Stimulated activated CD8-positive, alpha-beta memory T cell treated with anti-CD3 and anti-CD28 coated beads, Interleukin-15, amount 100 ng/mL, for 24 hours (primary cell): Measurements from ENCODE around the gene KIAA2012.

ENCODE experiments used
- DNase-seq: peaks from one replicate; pipeline ENCODE4 v3.0.0-alpha.2; 2020; ENCODE audit warnings: low read depth

Gene KIAA2012

DNA sequence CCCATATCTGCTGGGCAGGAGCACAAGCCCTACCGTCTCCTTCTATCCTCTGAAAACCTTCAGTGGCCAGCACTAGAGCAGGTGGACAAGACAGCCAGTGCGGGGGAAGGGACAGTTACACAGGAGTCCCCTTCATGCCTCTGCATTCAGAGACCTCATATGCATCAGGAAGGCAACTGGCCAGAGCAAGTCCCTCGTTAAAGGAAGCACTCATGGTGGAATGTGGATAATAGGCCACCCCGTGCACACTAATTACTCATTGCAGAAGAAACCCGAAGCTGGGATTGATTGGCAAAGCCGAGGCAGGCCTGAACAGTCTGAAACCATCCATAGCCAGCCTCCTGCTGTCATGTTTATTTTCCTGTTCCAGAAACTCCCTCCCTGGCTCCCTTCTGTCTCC lies 11.2 kb downstream of the KIAA2012 start:
- no peak for DNase-seq

- no peak for DNase-seq
Observed at GRCh38 chr2:202088777-202089176, 15.7 kb downstream of the KIAA2012 start.

DNA sequence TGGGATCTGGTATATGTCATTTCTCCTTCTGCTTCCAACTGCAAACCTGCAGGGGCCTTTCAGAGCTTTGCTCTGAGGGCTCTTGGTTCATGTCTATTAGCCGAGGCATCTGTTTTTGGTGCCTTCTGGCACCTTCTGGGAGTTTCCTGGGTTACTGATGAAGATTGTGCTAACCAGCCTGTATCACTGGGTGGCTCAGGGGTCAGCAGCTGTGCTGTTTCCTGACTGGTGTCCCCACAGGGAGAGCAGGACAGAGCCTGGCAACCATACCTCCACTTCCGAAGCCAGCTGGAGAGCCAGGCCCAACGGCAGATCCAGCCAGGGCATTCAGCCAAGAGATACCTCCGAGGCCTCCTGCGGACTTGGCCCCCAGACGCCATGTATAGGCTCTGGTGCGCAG lies 17.5 kb downstream of the KIAA2012 start:
- no peak for DNase-seq

- no peak for DNase-seq
Observed at GRCh38 chr2:202091476-202091875, 18.4 kb downstream of the KIAA2012 start.

DNA sequence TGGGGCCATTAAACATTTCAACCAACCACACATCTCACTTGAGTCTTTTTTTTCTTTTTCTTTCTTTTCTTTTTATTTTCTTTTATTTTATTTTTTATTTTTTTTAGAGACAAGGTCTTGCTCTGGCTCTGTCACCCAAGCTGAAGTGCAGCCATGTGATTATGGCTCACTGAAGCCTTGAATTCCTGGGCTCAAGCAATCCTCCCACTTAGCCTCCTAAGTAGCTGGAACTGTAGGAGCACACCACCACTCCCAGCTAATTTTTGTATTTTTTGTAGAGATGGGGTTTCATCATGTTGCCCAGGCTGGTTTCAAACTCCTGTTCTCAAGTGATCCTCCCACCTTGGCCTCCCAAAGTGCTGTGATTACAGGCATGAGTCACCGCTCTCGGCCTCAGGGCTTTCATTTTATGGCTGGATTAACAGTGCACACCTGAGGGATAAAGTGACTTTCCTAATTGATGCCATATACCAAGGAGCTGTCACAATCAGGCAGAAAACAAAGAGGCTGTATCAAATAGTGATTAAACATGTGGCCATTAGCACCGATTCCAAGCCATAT lies 21.5 kb downstream of the KIAA2012 start:
- no peak for DNase-seq

GRCh38 chr2:202095235-202095634 lies 22.2 kb downstream of the KIAA2012 start:
- DNase-seq, result no peak

GRCh38 chr2:202096736-202097135 lies 23.7 kb downstream of the KIAA2012 start:
- DNase-seq, result no peak

- DNase-seq, result no peak
Observed at GRCh38 chr2:202098291-202098690, 25.2 kb downstream of the KIAA2012 start.

- no peak for DNase-seq
Observed at GRCh38 chr2:202099515-202099914, 26.5 kb downstream of the KIAA2012 start.

DNA sequence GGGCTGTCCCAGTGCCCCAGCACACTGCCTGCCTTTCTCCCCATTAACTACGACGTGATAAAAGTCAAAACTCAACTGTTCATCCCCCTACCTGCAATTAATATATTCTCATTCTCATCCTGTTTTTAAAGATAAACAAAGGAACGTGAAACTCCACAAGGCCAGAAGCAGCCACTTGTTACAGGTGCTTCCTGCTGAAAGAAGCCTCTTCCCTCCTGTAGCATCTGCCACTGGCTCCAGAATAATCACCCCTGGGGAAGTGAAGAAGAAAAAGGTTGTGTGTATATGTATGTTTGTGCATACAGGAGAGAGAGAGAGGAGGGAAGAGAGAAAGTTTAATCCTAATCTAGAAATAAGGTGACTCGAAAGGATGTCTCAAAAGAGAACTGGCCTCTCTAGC lies 27.1 kb downstream of the KIAA2012 start:
- no peak for DNase-seq

GRCh38 chr2:202101026-202101579 lies 28.0 kb downstream of the KIAA2012 start:
- DNase-seq, result no peak

- DNase-seq, result no peak
Observed at GRCh38 chr2:202102425-202103000, 29.5 kb downstream of the KIAA2012 start.

DNA sequence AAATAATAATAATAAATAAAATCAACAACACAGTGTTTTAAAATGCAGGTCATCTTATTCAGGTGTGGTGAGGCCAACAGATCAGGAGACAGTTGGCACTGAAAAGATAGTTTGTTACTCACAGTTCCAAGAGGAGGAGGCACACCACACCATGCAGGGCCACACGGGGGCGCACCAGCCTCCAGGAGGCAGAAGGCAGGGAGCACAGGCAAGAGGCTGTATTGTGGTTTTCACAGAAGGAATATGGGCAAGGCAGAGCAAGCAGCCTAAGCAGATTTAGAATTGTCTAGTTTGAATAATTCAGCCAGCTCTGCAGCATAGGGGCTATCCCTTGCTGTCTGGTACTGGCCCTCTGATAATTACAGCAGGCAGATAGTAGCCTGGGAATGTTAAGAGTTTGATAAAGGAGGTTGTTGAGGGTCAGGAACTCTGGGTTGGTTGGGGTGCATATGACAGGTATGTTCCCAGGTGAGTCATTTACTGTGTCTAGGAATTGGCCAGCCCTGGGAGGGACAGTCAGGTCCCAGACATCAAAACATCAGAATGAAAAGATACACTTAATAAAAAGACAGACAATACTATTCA lies 31.3 kb downstream of the KIAA2012 start:
- DNase-seq, result no peak

DNA sequence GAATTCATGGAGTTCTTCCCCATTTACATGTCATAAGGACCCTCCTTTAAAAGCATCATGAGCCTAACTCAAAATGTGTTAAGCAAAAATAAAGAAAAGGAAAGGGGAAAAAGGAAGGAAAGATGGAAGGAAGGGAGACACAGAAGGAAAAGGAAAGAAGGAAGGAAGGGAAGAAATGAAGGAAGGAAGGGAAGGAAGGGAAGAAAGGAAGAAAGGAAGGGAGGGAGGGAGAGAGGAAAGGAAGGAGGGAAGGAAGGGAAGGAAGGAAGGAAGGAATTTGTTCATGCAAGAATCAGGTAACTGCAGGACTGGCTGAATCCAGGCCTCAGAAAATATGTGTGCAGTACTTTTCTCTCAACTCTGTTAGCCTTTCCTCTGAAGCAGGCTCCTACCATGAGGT lies 32.0 kb downstream of the KIAA2012 start:
- DNase-seq, result no peak

GRCh38 chr2:202108345-202108744 lies 35.3 kb downstream of the KIAA2012 start:
- DNase-seq, result no peak

- DNase-seq, result no peak
Observed at GRCh38 chr2:202109139-202109736, 36.2 kb downstream of the KIAA2012 start.

GRCh38 chr2:202109737-202110184 lies 36.7 kb downstream of the KIAA2012 start:
- no peak for DNase-seq

DNA sequence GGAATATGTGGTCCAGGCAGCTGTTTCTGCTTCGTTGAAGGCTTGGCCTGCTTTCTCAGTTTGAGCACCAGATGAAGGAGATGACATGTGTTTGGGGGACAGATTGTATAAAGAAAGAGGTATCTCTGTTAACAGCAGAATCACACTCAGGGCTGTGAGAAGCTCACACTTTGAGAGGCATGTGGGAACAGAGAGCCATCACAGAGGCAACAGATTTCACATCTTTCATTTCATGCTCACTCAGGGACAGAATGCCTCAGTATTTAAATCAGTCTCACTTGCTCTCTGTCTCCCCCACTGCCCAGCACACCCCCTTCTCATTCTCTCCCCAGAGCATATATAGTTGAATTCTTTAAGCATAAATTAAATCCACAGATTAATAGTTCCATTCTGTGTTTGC lies 37.4 kb downstream of the KIAA2012 start:
- DNase-seq, result no peak

DNA sequence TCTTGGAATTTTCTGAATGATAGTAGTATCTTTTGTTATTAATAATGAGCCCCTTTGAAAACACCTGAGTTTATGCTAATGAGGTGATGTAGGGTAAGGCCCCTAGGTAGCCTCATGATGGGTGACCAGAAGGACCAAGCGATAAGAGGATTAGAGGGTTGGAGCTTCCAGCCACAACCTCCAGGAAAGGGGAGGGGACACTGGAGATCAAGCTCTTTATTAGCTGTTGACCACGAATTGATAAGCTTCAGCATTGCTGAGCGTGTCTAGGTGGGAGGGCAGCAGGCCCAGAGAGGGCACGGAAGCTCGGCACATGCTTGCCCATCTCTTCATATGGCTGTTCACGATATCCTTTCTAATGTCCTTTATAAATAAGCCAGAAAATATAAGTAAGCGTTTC lies 39.0 kb downstream of the KIAA2012 start:
- no peak for DNase-seq

GRCh38 chr2:202113571-202114142 lies 40.6 kb downstream of the KIAA2012 start:
- DNase-seq, result no peak

- DNase-seq, result no peak
Observed at GRCh38 chr2:202114291-202114690, 41.2 kb downstream of the KIAA2012 start.

DNA sequence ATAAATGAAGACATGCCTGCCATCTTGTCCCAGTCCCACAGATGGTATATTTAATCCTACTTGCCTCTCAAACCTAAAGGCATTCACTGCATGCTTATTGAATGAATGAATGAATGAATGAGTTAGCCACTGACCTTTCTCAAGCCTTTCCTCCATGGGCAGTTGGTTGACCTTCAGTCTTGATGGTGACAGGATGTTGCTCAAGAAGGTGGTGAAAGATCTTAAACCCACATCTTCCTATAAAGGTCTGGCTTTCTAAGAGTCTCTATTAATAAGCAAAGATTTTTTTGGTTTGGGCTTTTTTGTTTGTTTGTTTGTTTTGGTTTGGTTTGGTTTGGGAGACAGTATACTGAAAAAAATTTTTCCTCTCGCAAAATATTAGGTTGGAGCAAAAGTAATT lies 41.7 kb downstream of the KIAA2012 start:
- DNase-seq, result no peak

DNA sequence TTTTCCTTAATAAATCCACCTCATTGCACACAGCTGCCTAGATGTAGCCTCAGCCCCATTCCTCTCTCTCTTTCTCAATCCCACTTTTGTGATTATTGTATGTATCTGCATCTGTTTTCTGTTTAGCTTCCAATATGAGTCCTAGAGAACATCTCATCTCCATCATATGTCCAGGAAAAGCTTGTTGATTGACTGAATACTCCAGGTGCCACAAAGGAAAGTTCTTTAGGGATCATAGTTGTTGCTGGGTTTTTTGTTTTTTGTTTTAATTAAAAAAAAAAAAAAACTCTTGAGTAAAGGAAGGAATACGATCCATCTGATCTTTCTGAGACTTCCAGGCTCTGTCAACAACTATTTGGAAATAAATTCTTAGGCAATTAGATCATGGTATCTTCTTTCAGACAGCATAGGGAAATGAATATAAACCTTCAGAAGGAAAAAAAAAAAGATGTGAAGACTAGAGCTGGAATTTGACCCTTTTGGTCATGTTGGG lies 42.5 kb downstream of the KIAA2012 start:
- DNase-seq, result no peak
